Measurements from ENCODE around the gene NOL8.

GRCh38 chr9:92275541-92275940, 49.6 kb downstream of the NOL8 start:
- TF ChIP-seq CTCF (IDR thresholded peaks at IDR 0.05) (no peak), POLR2A (IDR thresholded peaks at IDR 0.05) (no peak)
